GM12878 (cell line): ENCODE results near the gene TMEM120B. TPM values are rescaled to one million over a fixed set of nuclear protein-coding genes. Genes with fewer than 3 reads are reported as not detected.

ENCODE experiments used
- ATAC-seq: fragments of 200-7000 bp; cut with Tn5 transposase; 3 replicates; pipeline ENCODE4 v1.9.1; 2020; ENCODE audit warnings: mild to moderate bottlenecking, moderate library complexity
- BruUV-seq: library from RNA; stranded (reverse); fragments of 400-500 nt; replicated peaks from 2 replicates; lab custom pipeline; 2021; lab: Mats Ljungman, UMichigan
- CTCF ChIA-PET: fragments of 300-600 bp; sonication (Branson Sonifier 250); formaldehyde crosslinking; extraction: SDS; loops from one replicate; lab custom pipeline; 2021; ENCODE audit warnings: inconsistent platforms; lab: Yijun Ruan, JAX
- POLR2A ChIA-PET: fragments of 350-600 bp; formaldehyde crosslinking; extraction: SDS; loops from one replicate; lab custom pipeline; 2021; ENCODE audit warnings: inconsistent platforms; lab: Charles Lee
- RAD21 ChIA-PET: fragments of 300-600 bp; sonication (Branson Sonifier 250); formaldehyde crosslinking; loops from one replicate; lab custom pipeline; 2023; ENCODE audit warnings: antibody characterized with exemption; ENCODE audit not compliant: unreplicated experiment; lab: Charles Lee
- SMC1A ChIA-PET: fragments of 300-600 bp; sonication (Branson Sonifier 250); formaldehyde crosslinking; loops from one replicate; lab custom pipeline; 2023; ENCODE audit not compliant: unreplicated experiment, uncharacterized antibody; lab: Charles Lee
- DNase-seq: peaks from one replicate; pipeline ENCODE4 v3.0.0-alpha.2; 2011; ENCODE audit warnings: low read depth, low spot score
- FAIRE-seq: peaks from 3 replicates; lab custom pipeline; 2011; peaks lifted over from hg19 to GRCh38; lab: Jason Lieb, UNC
- H2AFZ ChIP-seq: 2 replicates; pipeline ENCODE4 v1.6.0; 2011; ENCODE audit warnings: low read depth, low read length, control low read depth; ENCODE audit not compliant: control insufficient read depth
- H3K27ac ChIP-seq: 2 replicates; pipeline ENCODE4 v1.5.1; 2011; ENCODE audit warnings: control low read depth; ENCODE audit not compliant: control insufficient read depth, insufficient read depth
- H3K27me3 ChIP-seq, 2 experiments: replicated peaks in 1 of 2; 2 replicates each; pipeline versions ENCODE4 v1.6.0 to v1.6.1; 2011; ENCODE audit warnings: low read length in 1 of 2; ENCODE audit not compliant: control insufficient read depth in 2 of 2, insufficient read depth in 2 of 2
- H3K36me3 ChIP-seq, 2 experiments: 2 replicates each; pipeline ENCODE4 v1.5.1; 2011; ENCODE audit warnings: low read length in 1 of 2; ENCODE audit not compliant: control insufficient read depth in 2 of 2, insufficient read depth in 2 of 2
- H3K4me1 ChIP-seq: 2 replicates; pipeline ENCODE4 v1.6.1; 2011; ENCODE audit warnings: mild to moderate bottlenecking, low read length, moderate library complexity, mixed read lengths; ENCODE audit not compliant: control insufficient read depth, insufficient read depth
- H3K4me2 ChIP-seq: 2 replicates; pipeline ENCODE4 v1.6.0; 2011; ENCODE audit warnings: control low read depth; ENCODE audit not compliant: control insufficient read depth, insufficient read depth
- H3K4me3 ChIP-seq: fragments of 200-600 bp; sonication (generic); 2 replicates; pipeline ENCODE4 v1.5.1; 2016
- H3K79me2 ChIP-seq: 2 replicates; pipeline ENCODE4 v1.6.0; 2011; ENCODE audit warnings: low read length; ENCODE audit not compliant: control insufficient read depth, insufficient read depth
- H3K9ac ChIP-seq: 2 replicates; pipeline ENCODE4 v1.8.0; 2011; ENCODE audit warnings: low read length, control low read depth, mixed read lengths; ENCODE audit not compliant: control insufficient read depth, insufficient read depth
- H3K9me3 ChIP-seq: replicated peaks from 3 replicates; pipeline ENCODE4 v1.5.1; 2011; ENCODE audit warnings: mild to moderate bottlenecking, low read length; ENCODE audit not compliant: control insufficient read depth, insufficient read depth
- H4K20me1 ChIP-seq: 2 replicates; pipeline ENCODE4 v1.6.0; 2011; ENCODE audit not compliant: control insufficient read depth, insufficient read depth
- CREB1 ChIP-seq: IDR thresholded peaks from 2 replicates; pipeline ENCODE4 v1.6.1; 2012; ENCODE audit warnings: low read depth, mild to moderate bottlenecking, inconsistent platforms
- E2F8 ChIP-seq: fragments of 450-650 bp; IDR thresholded peaks from 2 replicates; pipeline ENCODE4 v1.6.1; 2018; ENCODE audit warnings: mild to moderate bottlenecking, low read depth, moderate library complexity; ENCODE audit not compliant: partially characterized antibody
- HDAC6 ChIP-seq: fragments of 200-600 bp; sonication (generic); IDR thresholded peaks from one replicate; pipeline ENCODE4 v1.8.0; 2017; ENCODE audit warnings: antibody characterized with exemption; ENCODE audit not compliant: unreplicated experiment
- SKIL ChIP-seq: fragments of 450-650 bp; IDR thresholded peaks from 2 replicates; pipeline ENCODE4 v1.6.1; 2017; ENCODE audit warnings: mild to moderate bottlenecking, low read depth, inconsistent platforms; ENCODE audit not compliant: poor library complexity, severe bottlenecking
- TCF12 ChIP-seq: IDR thresholded peaks from 2 replicates; pipeline ENCODE4 v1.6.1; 2011; ENCODE audit warnings: low read depth, mild to moderate bottlenecking, low read length
- WGBS: methylation state at CpG from one replicate; pipeline ENCODE4 v1.1.6; 2016; ENCODE audit warnings: low lambda C conversion rate; ENCODE audit not compliant: insufficient replicate concordance, insufficient coverage; ENCODE audit errors: missing lambda C conversion rate; 5-methylcytosine and 5-hydroxymethylcytosine counted together
- in situ Hi-C: fragments of 300-500 bp; cut with MboI; formaldehyde crosslinking; loops from 9 replicates; pipeline ENCODE4 v1.14.3; 2018; ENCODE audit warnings: mixed read lengths
- intact Hi-C: fragments of 100-400 bp; cut with micrococcal nuclease; formaldehyde crosslinking; loops from one replicate; pipeline ENCODE4 v1.14.2; 2022; ENCODE audit not compliant: unreplicated experiment
- polyA plus RNA-seq, 11 experiments: library from polyadenylated mRNA; depleted of rRNA in 4 of 11; unstranded in 6 of 11; stranded (reverse) in 5 of 11; fragments of >200 nt; fragmentation: Nextera tagmentation in 4 of 11; fragmentation: Illumina TruSeq in 1 of 11; extraction: Ambion mirVana in 4 of 11; extraction: Trizol in 1 of 11; gene quantifications; 1 replicate in 1 of 11; 2 replicates in 10 of 11; pipeline versions ENCODE4 v1.2.1 to v1.2.3, GENCODE V29; 2011 to 2016; ENCODE audit warnings: inconsistent platforms in 2 of 11, missing spikeins in 2 of 11, low read depth in 1 of 11
- total RNA-seq, 4 experiments: library from RNA; depleted of rRNA in 3 of 4; stranded (reverse); fragments of >200 nt in 3 of 4; fragmentation: Illumina TruSeq in 1 of 4; extraction: Trizol in 1 of 4; gene quantifications; 2 replicates each; pipeline versions ENCODE4 v1.2.1 to v1.2.3, GENCODE V29; 2013 to 2021
- TF ChIP-seq, protein P1 (sequence below): fragments of 450-650 bp; IDR thresholded peaks from 2 replicates; pipeline ENCODE4 v1.6.1; 2016; ENCODE audit warnings: mild to moderate bottlenecking

Gene TMEM120B
- total and polyA plus RNA-seq, 10 of the 15 experiments (the other 5 are each of a cell fraction or from before 2014, with no cell fraction given), result 4.0 to 26.2 (median 9.2) TPM

- Histone ChIP-seq H3K27me3 (no peaks in the 10 kb centered on the region), H3K79me2 (peaks cover 14% of the 10 kb centered on the region), H3K27ac (peak overlapping the region; percentile 12), H3K9ac (peak overlapping the region; percentile 49), H3K4me2 (peak overlapping the region; percentile 86), H3K9me3 (no peaks in the 10 kb centered on the region), H3K4me1 (peaks cover 17% of the 10 kb centered on the region; the same call in 1 of the 2 replicates), H3K4me3 (peak overlapping the region; percentile 85), H4K20me1 (no peaks in the 10 kb centered on the region), H3K36me3 (no peaks in the 10 kb centered on the region), H2AFZ (peak overlapping the region; percentile 87)
- ATAC-seq, result peak; percentile 49
- TF ChIP-seq, protein P1, sequence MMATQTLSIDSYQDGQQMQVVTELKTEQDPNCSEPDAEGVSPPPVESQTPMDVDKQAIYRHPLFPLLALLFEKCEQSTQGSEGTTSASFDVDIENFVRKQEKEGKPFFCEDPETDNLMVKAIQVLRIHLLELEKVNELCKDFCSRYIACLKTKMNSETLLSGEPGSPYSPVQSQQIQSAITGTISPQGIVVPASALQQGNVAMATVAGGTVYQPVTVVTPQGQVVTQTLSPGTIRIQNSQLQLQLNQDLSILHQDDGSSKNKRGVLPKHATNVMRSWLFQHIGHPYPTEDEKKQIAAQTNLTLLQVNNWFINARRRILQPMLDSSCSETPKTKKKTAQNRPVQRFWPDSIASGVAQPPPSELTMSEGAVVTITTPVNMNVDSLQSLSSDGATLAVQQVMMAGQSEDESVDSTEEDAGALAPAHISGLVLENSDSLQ, result peak; percentile 57; the same call in 1 of the 2 replicates
- no peak for TF ChIP-seq E2F8
- 0 out of 2 replicates have a peak, but pooled peaks have one; percentile 18 for TF ChIP-seq CREB1
- no peak for TF ChIP-seq HDAC6
- TF ChIP-seq TCF12, result 0 out of 2 replicates have a peak, but pooled peaks have one; percentile 5
- TF ChIP-seq SKIL, result no peak
- CTCF ChIA-PET, result interaction anchor here (0.5 to 2.7 kb wide), 6 partner anchors 61 to 193 kb away, joined by 3 to 23 read pairs (median 4); partner anchors contain the start of gene RHOF
- SMC1A ChIA-PET, result interaction anchor here (0.6 to 3.6 kb wide), 10 partner anchors 10 to 330 kb away, joined by 3 to 14 read pairs (median 4); no protein-coding TSS in a partner anchor
- TSS peak; percentile 77 for BruUV-seq
- RAD21 ChIA-PET, result interaction anchor here (1.0 to 4.1 kb wide), 6 partner anchors 26 to 126 kb away, joined by 3 to 32 read pairs (median 4); partner anchors contain the start of gene RHOF
- peak; percentile 56 for FAIRE-seq
- DNase-seq, result no peak
- intact Hi-C loops, result no loop called here
- WGBS, result 3% methylated on average over 16 of the region's 16 CpGs
- POLR2A ChIA-PET, result interaction anchor here (0.7 to 2.6 kb wide), 14 partner anchors 8 to 769 kb away, joined by 3 to 10 read pairs (median 4); partner anchors contain the start of genes PSMD9 and RHOF
- in situ Hi-C loops, result no loop called here
These were observed 427 bp upstream of the TMEM120B start for GRCh38 chr12:121712190-121712460.
